ENCODE data around the gene FGF7. TPM values are rescaled to one million over a fixed set of nuclear protein-coding genes. Genes with fewer than 3 reads are reported as not detected.

The FGF7 gene
- total and polyA plus RNA-seq, 2 donors (not counting 3 experiments of a cell fraction or from before 2014, with no cell fraction given), result not detected

GRCh38 chr15:49495993-49496753 is 73.1 kb downstream of the FGF7 start:
- ChIA-PET POLR2A (no interaction called here), CTCF (interaction anchor here (1.0 kb wide), 1 partner anchor 25 kb away, joined by 5 read pairs; no protein-coding TSS in a partner anchor)
- no peaks in the 10 kb centered on the region for H3K4me1 ChIP-seq (ENCODE audit: control insufficient read depth, extremely low read depth, insufficient read depth, low read length)
- H3K27me3 ChIP-seq (ENCODE audit: control insufficient read depth in 2 of 2, insufficient read depth in 2 of 2, low read length in 2 of 2), result no peaks in the 10 kb centered on the region
- dilution Hi-C loops (cut with MboI; ENCODE audit: extremely low pct_ligation_motif_present, low sequenced_read_pairs), result no loop called here
- H3K9me3 ChIP-seq (replicated peaks; ENCODE audit: control insufficient read depth, insufficient read depth, low read length), result no peaks in the 10 kb centered on the region
- intact Hi-C loops (cut with micrococcal nuclease), result no loop called here
- H3K9me1 ChIP-seq (replicated peaks; ENCODE audit: control insufficient read depth, extremely low read depth, insufficient read depth, low read length), result no peaks in the 10 kb centered on the region
- H3K36me3 ChIP-seq (ENCODE audit: control insufficient read depth in 2 of 2, extremely low read depth in 1 of 2, insufficient read depth in 2 of 2, low read length in 2 of 2), result no peaks in the 10 kb centered on the region
- no peak overlapping the region for H3K9ac ChIP-seq (replicated peaks; ENCODE audit: extremely low read depth, insufficient read depth, low read length)
- H3K4me2 ChIP-seq (ENCODE audit: insufficient read depth, low read length), result no peak overlapping the region
- BruUV-seq (replicated peaks), result no TSS peak
- no peaks in the 10 kb centered on the region for H4K20me1 ChIP-seq (replicated peaks; ENCODE audit: control insufficient read depth, extremely low read depth, insufficient read depth, low read length)
- H2AFZ ChIP-seq (ENCODE audit: low read depth, low read length), result no peak overlapping the region
- DNase-seq (ENCODE audit: low read depth, low spot score) (no peak), FAIRE-seq (no peak)
- TF ChIP-seq CTCF (IDR thresholded peaks at IDR 0.05; ENCODE audit: extremely low read depth in 1 of 2, insufficient read depth in 1 of 2, low read depth in 1 of 2, low read length in 2 of 2) (no peak), GATA2 (IDR thresholded peaks at IDR 0.05; ENCODE audit: insufficient read depth, insufficient read length, low read depth, low read length) (no peak), POLR2AphosphoS5 (IDR thresholded peaks at IDR 0.05; ENCODE audit: insufficient read depth, low read depth, low read length) (no peak), MAX (IDR thresholded peaks at IDR 0.05; ENCODE audit: insufficient read depth, insufficient read length) (no peak), FOS (IDR thresholded peaks at IDR 0.05; ENCODE audit: borderline replicate concordance, insufficient read depth, low read length) (no peak), EZH2 (IDR thresholded peaks at IDR 0.05; ENCODE audit: borderline replicate concordance, low read depth, low read length, severe bottlenecking) (no peak), JUN (IDR thresholded peaks at IDR 0.05; ENCODE audit: borderline replicate concordance, insufficient read depth, insufficient read length, low read depth) (no peak), MYC (IDR thresholded peaks at IDR 0.05; ENCODE audit: low read depth, low read length) (no peak), POLR2A (IDR thresholded peaks at IDR 0.05; ENCODE audit: low read depth, low read length) (no peak)
- no peak overlapping the region for H3K4me3 ChIP-seq (replicated peaks in 1 of 3; ENCODE audit: insufficient read depth in 1 of 3, low read depth in 1 of 3, low read length in 3 of 3)
- no peaks in the 10 kb centered on the region for H3K79me2 ChIP-seq (ENCODE audit: control insufficient read depth, insufficient read depth, low read length)
- no peak overlapping the region for H3K27ac ChIP-seq (ENCODE audit: insufficient read depth, low read depth, low read length)
